Bronchial epithelial cell (primary cell): Measurements from ENCODE around the gene CXCL3. TPM values are rescaled to one million over a fixed set of nuclear protein-coding genes. Genes with fewer than 3 reads are reported as not detected.
"Not testable (repeated sequence)": the region's sequence is repeated elsewhere in the genome, so short reads cannot be mapped to it uniquely, and the experiment has no call there.

Source experiments
- DNase-seq: peaks from one replicate; pipeline ENCODE4 v3.0.0-alpha.2; 2010; ENCODE audit warnings: low read depth
- FAIRE-seq: peaks from 2 replicates; lab custom pipeline; 2011; peaks lifted over from hg19 to GRCh38; lab: Jason Lieb, UNC
- H3K27me3 ChIP-seq: 2 replicates; pipeline ENCODE4 v1.5.1; 2011; ENCODE audit warnings: low read length; ENCODE audit not compliant: control insufficient read depth, insufficient read depth
- H3K36me3 ChIP-seq: 2 replicates; pipeline ENCODE4 v1.5.1; 2011; ENCODE audit warnings: low read length; ENCODE audit not compliant: control insufficient read depth, insufficient read depth
- H3K4me3 ChIP-seq: 2 replicates; pipeline ENCODE4 v1.5.1; 2011; ENCODE audit warnings: mild to moderate bottlenecking, low read depth, low read length, control low read depth
- total RNA-seq: library from RNA; depleted of rRNA; stranded (reverse); fragments of >200 nt; gene quantifications from 2 replicates; pipeline ENCODE4 v1.2.1, GENCODE V29; 2014
- TF ChIP-seq, protein P1 (sequence below): IDR thresholded peaks from 2 replicates; pipeline ENCODE4 v1.5.1; 2011; ENCODE audit warnings: mild to moderate bottlenecking, moderate library complexity, low read length, control low read depth, inconsistent platforms; ENCODE audit not compliant: insufficient read depth, severe bottlenecking

CXCL3 gene
- 0.26 and 1.2 TPM in 2 replicates for total RNA-seq

GRCh38 chr4:74038425-74039314 is at the start of gene CXCL3:
CXCL3 (minus strand) TSS chr4:74038689; CDS start chr4:74038611, 78 bp downstream.
- FAIRE-seq (no peak), DNase-seq (peak; percentile 35)
- Histone ChIP-seq H3K27me3 (no peaks in the 10 kb centered on the region), H3K36me3 (no peaks in the 10 kb centered on the region), H3K4me3 (peak within 1 kb of the TSS; percentile 66)
- TF ChIP-seq, protein P1, sequence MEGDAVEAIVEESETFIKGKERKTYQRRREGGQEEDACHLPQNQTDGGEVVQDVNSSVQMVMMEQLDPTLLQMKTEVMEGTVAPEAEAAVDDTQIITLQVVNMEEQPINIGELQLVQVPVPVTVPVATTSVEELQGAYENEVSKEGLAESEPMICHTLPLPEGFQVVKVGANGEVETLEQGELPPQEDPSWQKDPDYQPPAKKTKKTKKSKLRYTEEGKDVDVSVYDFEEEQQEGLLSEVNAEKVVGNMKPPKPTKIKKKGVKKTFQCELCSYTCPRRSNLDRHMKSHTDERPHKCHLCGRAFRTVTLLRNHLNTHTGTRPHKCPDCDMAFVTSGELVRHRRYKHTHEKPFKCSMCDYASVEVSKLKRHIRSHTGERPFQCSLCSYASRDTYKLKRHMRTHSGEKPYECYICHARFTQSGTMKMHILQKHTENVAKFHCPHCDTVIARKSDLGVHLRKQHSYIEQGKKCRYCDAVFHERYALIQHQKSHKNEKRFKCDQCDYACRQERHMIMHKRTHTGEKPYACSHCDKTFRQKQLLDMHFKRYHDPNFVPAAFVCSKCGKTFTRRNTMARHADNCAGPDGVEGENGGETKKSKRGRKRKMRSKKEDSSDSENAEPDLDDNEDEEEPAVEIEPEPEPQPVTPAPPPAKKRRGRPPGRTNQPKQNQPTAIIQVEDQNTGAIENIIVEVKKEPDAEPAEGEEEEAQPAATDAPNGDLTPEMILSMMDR: peak; percentile 39

- FAIRE-seq (no peak), DNase-seq (no peak)
- Histone ChIP-seq H3K27me3 (no peaks in the 10 kb centered on the region), H3K36me3 (no peaks in the 10 kb centered on the region), H3K4me3 (no peak overlapping the region)
- TF ChIP-seq, protein P1: no peak
These were observed 49.0 kb upstream of the CXCL3 start for GRCh38 chr4:74087481-74087880.

GRCh38 chr4:74085669-74086068 is 47.2 kb upstream of the CXCL3 start:
- DNase-seq (no peak), FAIRE-seq (no peak)
- H3K4me3 ChIP-seq: no peak overlapping the region
- no peaks in the 10 kb centered on the region for H3K36me3 ChIP-seq
- no peaks in the 10 kb centered on the region for H3K27me3 ChIP-seq
- TF ChIP-seq, protein P1: no peak

GRCh38 chr4:74084984-74085383 is 46.5 kb upstream of the CXCL3 start:
- Histone ChIP-seq H3K4me3 (no peak overlapping the region), H3K36me3 (no peaks in the 10 kb centered on the region), H3K27me3 (no peaks in the 10 kb centered on the region)
- no peak for DNase-seq
- TF ChIP-seq, protein P1: no peak
- no peak for FAIRE-seq

DNA sequence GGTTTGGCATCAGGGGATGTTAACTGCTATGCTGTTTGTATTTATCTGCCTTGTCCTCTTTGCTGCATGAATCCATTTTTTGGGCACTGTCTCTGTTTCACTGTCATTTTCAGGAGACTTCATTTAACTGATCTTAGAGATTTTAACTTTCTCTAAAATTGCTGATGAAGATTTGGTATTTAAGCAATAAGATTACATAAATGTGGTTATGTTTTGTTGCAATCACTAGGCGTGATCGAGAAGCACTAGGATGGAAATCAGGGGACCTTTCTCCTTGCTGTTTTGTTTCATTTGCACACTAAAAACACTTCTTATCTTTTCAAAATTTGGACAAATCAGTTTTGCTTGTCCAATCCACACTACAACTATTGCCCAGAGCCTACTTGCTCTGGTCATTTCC is 45.1 kb upstream of the CXCL3 start:
- TF ChIP-seq, protein P1: no peak
- Histone ChIP-seq H3K36me3 (no peaks in the 10 kb centered on the region), H3K27me3 (no peaks in the 10 kb centered on the region), H3K4me3 (no peak overlapping the region)
- DNase-seq (no peak), FAIRE-seq (no peak)

DNA sequence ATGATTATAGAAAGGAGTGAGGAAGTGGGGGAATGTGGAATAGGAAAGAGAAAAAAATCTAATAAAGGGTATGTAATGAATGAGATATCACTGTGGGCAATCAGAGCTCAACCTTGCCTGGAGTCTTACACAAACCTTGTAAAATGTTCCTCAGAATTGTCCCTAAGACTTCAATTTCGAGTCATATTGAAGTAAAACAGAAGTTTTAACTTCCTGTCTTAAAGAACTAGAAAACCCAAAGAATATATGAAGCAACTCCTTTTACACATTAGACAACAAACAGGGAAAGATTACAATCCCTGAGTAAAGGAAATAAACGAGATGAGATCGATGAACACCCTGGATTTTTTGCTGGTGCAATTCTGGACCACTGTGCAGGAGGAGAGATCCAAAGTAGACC is 42.5 kb upstream of the CXCL3 start:
- no peaks in the 10 kb centered on the region for H3K27me3 ChIP-seq
- FAIRE-seq (no peak), DNase-seq (no peak)
- H3K36me3 ChIP-seq: no peaks in the 10 kb centered on the region
- no peak overlapping the region for H3K4me3 ChIP-seq
- TF ChIP-seq, protein P1: no peak

DNA sequence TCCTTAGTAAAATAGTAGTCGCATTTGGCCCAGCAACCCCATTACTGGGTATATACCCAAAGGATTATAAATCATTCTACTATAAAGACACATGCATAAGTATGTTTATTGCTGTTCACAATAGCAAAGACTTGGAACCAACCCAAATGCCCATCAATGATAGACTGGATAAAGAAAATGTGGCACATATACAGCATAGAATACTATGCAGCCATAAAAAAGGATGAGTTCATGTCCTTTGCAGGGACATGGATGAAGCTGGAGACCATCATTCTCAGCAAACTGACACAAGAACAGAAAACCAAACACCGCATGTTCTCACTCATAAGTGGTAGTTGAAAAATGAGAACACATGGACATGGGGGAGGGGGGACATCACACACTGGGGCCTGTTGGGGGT is 41.9 kb upstream of the CXCL3 start:
- FAIRE-seq, H3K36me3 ChIP-seq, H3K4me3 ChIP-seq, H3K27me3 ChIP-seq, DNase-seq: not testable (repeated sequence)

DNA sequence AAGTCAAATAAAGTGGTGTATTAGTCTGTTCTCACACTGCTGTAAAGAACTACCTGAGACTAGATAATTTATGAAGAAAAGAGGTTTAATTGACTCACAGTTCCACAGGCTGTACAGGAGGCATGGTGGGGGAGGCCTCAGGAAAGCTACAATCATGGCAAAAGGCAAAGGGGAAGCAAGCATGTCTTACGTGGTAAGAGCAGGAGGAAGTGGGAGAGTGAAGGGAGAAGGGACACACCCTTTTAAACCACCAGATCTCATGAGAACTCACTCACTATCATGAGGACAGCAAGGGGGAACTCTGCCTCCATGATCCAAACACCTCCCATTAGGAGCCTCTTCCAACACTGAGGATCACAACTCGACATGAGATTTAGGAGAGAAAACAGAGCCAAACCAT is 40.5 kb upstream of the CXCL3 start:
- H3K4me3 ChIP-seq, FAIRE-seq, DNase-seq, H3K27me3 ChIP-seq, H3K36me3 ChIP-seq: not testable (repeated sequence)
